Glomerular endothelial cell (primary cell): Measurements from ENCODE around the gene CCDC74B. TPM values are rescaled to one million over a fixed set of nuclear protein-coding genes. Genes with fewer than 3 reads are reported as not detected.
"Not testable (repeated sequence)": the region's sequence is repeated elsewhere in the genome, so short reads cannot be mapped to it uniquely, and the experiment has no call there.

Source experiments
- DNase-seq: peaks from one replicate; pipeline ENCODE4 v3.0.0-alpha.2; 2011; ENCODE audit warnings: low read depth, low spot score; ENCODE audit errors: extremely low read depth
- total RNA-seq: library from RNA; depleted of rRNA; stranded (reverse); fragments of >200 nt; gene quantifications from 2 replicates; pipeline ENCODE4 v1.2.3, GENCODE V29; 2015

Gene CCDC74B
- total RNA-seq, 1 donor from 2014 or later, result 2.2 TPM

- DNase-seq, result not testable (repeated sequence)
Measured at GRCh38 chr2:130151145-130151512, 6.2 kb upstream of the CCDC74B start.

GRCh38 chr2:130150181-130151144 is 5.6 kb upstream of the CCDC74B start:
- DNase-seq, result no peak

- not testable (repeated sequence) for DNase-seq
Measured at GRCh38 chr2:130148515-130148914, 3.6 kb upstream of the CCDC74B start.

- DNase-seq, result not testable (repeated sequence)
Measured at GRCh38 chr2:130143266-130144039, 1.5 kb downstream of the CCDC74B start.

- not testable (repeated sequence) for DNase-seq
Measured at GRCh38 chr2:130142396-130143265, 2.3 kb downstream of the CCDC74B start.

- not testable (repeated sequence) for DNase-seq
Measured at GRCh38 chr2:130141645-130142370, 3.1 kb downstream of the CCDC74B start.

- DNase-seq, result not testable (repeated sequence)
Measured at GRCh38 chr2:130141002-130141401, 3.9 kb downstream of the CCDC74B start.

- not testable (repeated sequence) for DNase-seq
Measured at GRCh38 chr2:130140516-130140915, 4.4 kb downstream of the CCDC74B start.

GRCh38 chr2:130139331-130140280 is 5.3 kb downstream of the CCDC74B start:
- DNase-seq, result not testable (repeated sequence)

- not testable (repeated sequence) for DNase-seq
Measured at GRCh38 chr2:130138841-130139251, 6.1 kb downstream of the CCDC74B start.

GRCh38 chr2:130138326-130138725 is 6.6 kb downstream of the CCDC74B start:
- DNase-seq, result not testable (repeated sequence)

- DNase-seq, result not testable (repeated sequence)
Measured at GRCh38 chr2:130137118-130137517, 7.8 kb downstream of the CCDC74B start.

- DNase-seq, result not testable (repeated sequence)
Measured at GRCh38 chr2:130136546-130136945, 8.4 kb downstream of the CCDC74B start.

- no peak for DNase-seq
Measured at GRCh38 chr2:130135692-130136541, 9.0 kb downstream of the CCDC74B start.

GRCh38 chr2:130129120-130129829 is 15.6 kb downstream of the CCDC74B start, which contains the start of gene POTEF:
Gene POTEF, minus strand, starts transcription at chr2:130129222. Its CDS starts 8,707 bp downstream, at chr2:130120515.
- not testable (repeated sequence) for DNase-seq

- not testable (repeated sequence) for DNase-seq
Measured at GRCh38 chr2:130128464-130128863, 16.4 kb downstream of the CCDC74B start.

- DNase-seq, result not testable (repeated sequence)
Measured at GRCh38 chr2:130127726-130128125, 17.2 kb downstream of the CCDC74B start.
